Lower leg skin (tissue), 3 donors: ENCODE measurements around the gene PDE12.

ENCODE experiments used
- CTCF ChIP-seq, 3 donors: fragments of 450-650 bp; IDR thresholded peaks; one replicate each; pipeline ENCODE4 v1.5.1; 2016; ENCODE audit warnings: antibody characterized with exemption in 3 of 3, mild to moderate bottlenecking in 3 of 3, moderate library complexity in 2 of 3
- POLR2A ChIP-seq, 2 donors: fragments of 450-650 bp; IDR thresholded peaks; one replicate each; pipeline ENCODE4 v1.6.1; 2016 to 2017; ENCODE audit warnings: antibody characterized with exemption in 2 of 2, mild to moderate bottlenecking in 1 of 2, moderate library complexity in 1 of 2

- no peak for TF ChIP-seq CTCF (IDR thresholded peaks at IDR 0.05)
- no peak for TF ChIP-seq POLR2A (IDR thresholded peaks at IDR 0.05)
Measured at GRCh38 chr3:57555306-57555705, 768 bp upstream of the PDE12 start.
